Measurements from ENCODE around the gene CRAT.
"Not testable (repeated sequence)": the region's sequence is repeated elsewhere in the genome, so short reads cannot be mapped to it uniquely, and the experiment has no call there.

Gene CRAT

GRCh38 chr9:129138144-129138462 lies 27.5 kb upstream of the CRAT start:
- DNase-seq, result no peak

GRCh38 chr9:129137292-129138143 lies 26.9 kb upstream of the CRAT start:
- DNase-seq, result no peak

GRCh38 chr9:129136446-129137035 lies 25.9 kb upstream of the CRAT start:
- DNase-seq, result no peak

- DNase-seq, result no peak
Observed at GRCh38 chr9:129135476-129135875, 24.9 kb upstream of the CRAT start.

DNA sequence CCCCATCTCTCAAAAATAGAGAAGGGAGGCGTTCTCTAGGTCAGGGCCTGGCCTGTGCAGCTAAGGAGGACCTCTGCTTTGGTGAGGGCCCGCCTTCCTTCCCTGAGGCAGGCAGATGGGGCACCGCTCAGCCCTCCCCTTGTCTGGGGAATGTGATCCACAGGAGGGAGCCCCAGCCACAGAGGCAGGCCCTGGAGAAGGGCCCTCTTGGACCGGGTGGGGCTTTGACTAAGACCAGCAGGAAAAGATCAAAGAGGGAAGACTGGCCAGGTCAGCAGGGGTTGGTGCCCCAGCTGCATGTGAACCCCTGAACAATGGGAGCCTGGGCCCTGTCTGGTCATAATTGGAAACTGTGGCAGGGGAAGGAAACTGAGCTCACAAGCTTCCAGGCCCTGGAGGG lies 22.5 kb upstream of the CRAT start:
- DNase-seq, result no peak

DNA sequence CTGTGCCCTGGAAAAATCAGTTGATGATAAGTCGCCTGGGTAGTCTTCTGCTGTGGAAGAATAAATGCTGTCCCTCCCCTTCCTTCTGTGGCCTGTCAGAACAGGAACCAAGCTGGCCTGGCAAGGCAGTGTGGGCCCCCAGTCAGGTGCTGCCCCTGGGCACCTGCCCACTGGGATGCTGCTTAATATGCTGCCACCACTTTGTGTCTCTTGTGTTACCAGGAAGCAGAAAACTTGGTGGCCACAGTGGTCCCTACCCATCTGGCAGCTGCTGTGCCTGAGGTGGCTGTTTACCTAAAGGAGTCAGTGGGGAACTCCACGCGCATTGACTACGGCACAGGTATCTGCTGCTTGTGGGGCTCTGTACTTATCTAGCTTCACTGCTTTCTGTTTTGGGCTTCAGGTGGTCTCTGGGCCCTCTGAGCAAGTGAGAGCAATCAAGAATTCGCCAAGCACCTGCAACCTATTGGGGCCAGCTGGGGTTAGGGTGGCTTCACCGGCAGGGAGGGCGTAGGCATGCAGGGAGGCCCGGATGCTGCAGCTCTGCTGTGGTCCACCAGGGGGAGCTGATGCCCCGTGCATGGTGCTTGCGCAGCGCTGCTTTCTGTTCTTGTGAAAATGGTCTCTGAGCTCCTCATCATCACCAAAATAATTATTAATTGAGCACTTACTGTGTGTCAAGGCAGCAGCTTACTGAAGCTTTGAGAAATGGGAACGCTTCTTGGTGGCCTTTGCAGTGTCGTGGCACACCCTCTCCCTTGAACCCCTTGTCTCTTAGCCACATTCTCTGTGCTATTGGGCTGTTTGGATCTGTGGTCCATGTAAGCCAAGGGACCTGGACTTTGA lies 20.9 kb upstream of the CRAT start:
- DNase-seq, result peak; percentile 75

- no peak for DNase-seq
Observed at GRCh38 chr9:129130791-129131190, 20.2 kb upstream of the CRAT start.

DNA sequence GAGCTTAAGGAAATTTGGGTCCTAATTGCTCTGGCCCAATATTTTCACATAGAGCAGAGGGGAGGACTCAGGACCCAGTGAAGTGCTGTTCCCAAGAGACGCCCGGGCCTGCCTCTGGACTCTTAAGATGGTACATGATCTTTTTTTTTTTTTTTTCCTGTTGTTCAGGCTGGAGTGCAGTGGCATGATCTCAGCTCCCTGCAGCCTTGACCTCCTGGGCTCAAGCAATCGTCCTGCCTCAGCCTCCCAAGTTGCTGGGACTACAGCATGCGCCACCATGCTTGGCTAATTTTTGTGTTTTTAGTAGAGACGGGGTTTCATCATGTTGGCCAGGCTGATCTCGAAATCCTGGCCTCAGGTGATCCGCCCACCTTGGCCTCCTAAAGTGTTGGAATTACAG lies 19.7 kb upstream of the CRAT start:
- not testable (repeated sequence) for DNase-seq

DNA sequence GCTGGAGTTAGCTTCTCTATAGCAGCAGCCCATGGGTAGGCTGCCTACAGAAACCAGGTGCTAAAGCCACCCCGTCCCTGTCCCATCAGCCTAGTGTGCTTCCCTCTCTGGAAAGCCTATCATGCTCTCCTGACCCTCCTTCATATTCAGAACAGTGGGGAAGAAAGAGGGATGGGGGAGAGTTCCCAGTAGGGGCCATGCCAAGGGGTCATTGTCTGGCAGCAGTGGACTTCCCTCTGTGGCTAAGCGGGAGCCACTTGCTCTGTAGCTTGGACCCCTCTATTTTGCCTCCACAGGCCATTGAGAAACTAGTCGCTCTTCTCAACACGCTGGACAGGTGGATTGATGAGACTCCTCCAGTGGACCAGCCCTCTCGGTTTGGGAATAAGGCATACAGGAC lies 18.1 kb upstream of the CRAT start:
- no peak for DNase-seq

DNA sequence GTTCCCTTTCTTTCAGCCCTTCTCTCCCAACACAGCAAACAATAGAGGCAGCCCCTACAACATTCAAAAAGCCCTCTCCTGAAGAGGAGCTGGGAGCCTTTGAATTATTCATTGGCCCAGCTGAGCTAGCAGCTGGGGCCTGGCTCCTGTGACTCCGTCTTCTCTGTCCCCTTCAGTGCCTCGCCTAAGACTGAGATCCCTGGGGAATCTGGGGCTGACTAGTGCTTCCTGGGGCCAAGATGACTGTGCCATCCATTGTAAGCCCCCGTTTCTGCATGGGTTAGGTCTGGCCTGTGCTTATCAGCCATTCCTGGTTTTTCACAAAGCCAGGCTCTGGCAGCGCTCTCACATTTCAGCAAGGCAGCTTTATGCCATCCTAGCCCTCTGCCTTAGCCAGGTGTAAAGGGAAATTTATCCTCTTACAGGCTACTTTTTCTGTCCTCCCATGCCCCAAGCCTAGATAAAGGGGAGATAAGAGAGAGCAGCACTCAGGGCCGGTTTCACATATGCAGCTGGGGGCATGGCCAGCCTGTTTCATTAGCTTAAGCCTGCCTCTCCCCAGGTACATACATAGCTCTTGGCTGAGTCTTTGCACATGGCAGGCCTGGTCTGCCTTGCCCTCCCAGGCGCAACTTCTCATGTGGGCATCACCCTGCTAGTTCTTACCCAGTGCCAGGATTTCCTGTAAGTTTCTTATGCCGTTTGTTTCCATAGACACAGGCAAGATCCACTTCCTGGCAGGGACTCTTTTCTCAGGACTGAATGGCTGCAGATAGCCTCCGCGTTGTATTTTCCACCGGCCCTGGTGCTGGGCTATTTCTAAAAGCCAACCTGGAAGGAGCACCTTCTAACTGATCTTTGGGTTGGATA lies 16.4 kb upstream of the CRAT start:
- peak; percentile 56 for DNase-seq

DNA sequence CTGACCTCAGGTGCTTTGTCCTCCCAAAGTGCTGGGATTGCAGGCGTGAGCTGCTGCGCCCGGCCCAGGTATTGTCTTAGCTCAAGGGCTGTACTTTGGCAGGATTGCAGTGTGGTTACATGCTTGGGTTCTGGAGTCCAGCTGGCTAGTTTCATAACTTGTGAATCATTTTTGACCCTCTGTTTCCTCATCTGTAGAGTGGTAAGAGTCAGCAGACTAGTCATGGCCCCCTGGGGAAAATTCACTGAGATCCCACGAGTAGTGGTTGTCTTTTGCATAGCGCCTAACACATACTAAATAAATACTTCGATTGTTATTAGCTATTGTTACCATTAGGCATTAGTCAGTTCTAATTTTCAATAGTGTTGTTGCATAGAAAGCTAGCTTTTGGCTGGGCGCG lies 14.9 kb upstream of the CRAT start:
- DNase-seq, result no peak

DNA sequence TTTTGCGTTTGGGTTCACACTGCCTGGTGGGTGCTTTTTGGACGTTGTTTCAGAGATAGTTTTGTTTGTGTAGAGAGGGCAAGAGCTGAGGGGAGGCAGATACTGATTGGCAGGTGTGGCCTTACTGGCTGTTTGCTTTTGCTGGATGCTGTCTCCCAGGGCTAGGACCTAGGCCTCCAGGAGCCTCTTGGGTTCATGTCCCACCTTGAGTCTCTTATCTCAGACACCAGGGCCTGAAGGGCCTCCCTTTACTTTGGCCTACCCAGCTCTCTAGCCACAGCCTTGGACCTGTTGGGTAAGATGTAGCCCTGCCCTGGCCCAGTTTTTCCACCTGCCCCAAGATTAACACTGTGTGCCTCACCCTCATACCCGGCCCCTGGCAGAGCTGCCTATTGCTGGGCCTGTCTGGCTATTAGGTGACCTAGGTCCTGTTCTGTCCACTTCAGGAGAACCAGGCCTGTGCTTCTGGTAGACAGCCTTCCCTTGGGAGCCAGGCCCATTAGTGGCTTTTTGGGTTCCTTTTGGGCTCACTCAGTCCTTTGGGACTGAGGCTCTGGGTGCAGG lies 14.0 kb upstream of the CRAT start:
- no peak for DNase-seq

GRCh38 chr9:129122976-129123375 lies 12.4 kb upstream of the CRAT start:
- DNase-seq, result not testable (repeated sequence)

- no peak for DNase-seq
Observed at GRCh38 chr9:129122133-129122532, 11.5 kb upstream of the CRAT start.

GRCh38 chr9:129121483-129121882 lies 10.9 kb upstream of the CRAT start:
- no peak for DNase-seq

DNA sequence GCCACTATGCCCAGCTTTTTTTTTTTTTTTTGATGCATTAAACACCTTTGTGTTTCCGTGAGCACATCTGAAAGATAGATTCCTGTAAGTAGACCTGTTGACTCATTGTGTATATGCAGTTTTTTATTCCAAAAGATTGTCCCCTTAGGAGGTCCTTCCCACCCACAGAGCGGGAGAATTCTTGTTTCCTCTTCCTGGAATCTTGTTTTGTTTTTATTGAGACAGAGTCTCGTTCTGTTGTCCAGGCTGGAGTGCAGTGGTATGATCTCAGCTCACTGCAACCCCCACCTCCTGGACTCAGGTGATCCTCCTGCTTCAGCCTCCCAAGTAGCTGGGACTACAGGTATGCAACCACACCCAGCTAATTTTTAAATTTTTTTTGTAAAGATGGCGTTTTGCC lies 8.2 kb upstream of the CRAT start:
- no peak for DNase-seq

- DNase-seq, result no peak
Observed at GRCh38 chr9:129113645-129114304, 3.2 kb upstream of the CRAT start.

DNA sequence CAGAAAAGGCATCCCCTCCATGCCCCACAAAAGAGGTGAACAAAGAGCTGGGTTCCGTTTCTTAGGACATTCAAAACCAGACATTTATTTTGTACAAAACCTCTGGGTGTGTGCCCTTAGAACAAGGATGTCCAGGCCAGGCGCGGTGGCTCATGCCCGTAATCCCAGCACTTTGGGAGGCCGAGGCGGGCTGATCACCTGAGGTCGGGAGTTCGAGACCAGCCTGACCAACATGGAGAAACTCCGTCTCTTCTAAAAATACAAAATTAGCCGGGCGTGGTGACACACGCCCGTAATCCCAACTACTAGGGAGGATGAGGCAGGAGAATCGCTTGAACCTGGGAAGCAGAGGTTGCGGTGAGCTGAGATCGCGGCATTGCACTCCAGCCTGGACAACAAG lies 1.9 kb upstream of the CRAT start:
- not testable (repeated sequence) for DNase-seq

GRCh38 chr9:129111528-129112151 lies 1.0 kb upstream of the CRAT start:
- peak; percentile 75 for DNase-seq

DNA sequence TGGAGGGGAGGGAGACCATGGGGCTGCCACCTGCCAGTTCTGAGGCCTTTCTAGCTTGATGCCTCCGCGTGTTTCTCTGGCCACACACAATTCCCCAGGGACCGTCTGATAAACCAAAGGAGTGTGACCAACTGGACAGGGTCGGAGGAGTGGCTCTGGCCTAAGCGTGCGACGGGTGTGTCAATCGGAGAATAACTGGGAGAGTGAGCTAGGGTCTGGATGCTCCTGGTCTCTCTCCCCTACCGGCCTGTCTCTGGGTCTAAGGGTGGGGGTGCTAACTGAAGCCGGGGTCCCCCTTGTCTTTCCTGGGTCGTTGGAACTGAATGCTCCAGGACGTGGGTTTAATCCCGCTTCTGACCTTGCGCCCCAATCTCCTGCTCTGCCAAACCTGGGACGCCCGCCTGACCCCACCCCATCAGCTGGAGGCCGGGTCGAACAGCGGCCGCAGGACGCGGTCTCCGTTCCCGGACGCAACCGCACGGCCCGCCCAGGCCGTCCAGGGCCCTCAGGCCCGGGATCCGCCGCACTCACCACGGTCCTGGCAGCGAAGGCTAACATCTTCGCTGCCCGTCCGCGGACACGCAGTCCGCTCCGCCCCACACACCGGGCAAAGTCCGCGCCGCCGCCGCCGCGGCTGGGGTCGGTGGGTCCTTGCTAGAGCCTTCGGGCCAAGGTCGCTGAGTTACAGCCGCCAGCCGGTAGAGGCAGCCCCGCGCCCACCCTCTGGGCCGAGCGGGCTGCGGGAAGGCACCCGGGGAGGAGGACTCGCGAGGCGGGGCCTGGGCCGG lies 447 bp downstream of the CRAT start:
- DNase-seq, result peak; percentile 48

- DNase-seq, result peak; percentile 55
Observed at GRCh38 chr9:129109537-129109903, 1.1 kb downstream of the CRAT start.

Data from NCI-H82 (cell line).